ENCODE data around the gene PROKR2. TPM values are rescaled to one million over a fixed set of nuclear protein-coding genes. Genes with fewer than 3 reads are reported as not detected.

PROKR2 gene
- total RNA-seq, 1 donor from 2014 or later = 0.86 TPM

DNA sequence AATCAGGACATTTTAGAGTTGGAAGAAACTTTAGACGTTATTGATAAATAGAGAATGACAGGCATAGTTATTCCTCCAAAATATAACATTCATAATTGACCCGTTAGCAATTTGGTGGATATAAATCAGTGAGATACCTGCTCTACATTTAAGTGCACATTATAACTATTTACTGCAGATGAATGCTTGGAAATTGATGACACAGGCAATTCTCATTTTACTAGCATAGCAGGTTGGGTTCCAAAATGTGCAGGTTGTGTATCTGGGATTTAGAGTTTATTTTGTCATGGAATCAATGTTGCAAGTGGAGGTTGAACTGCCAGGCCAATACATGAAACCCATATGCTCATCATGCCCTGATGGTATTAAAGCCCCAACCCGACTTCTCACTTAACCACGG is 44.4 kb upstream of the PROKR2 start:
- no peak for DNase-seq
- no peak overlapping the region for H3K4me3 Mint-ChIP-seq (ENCODE audit: unreplicated experiment)
- H3K27me3 Mint-ChIP-seq (ENCODE audit: unreplicated experiment) = no peaks in the 10 kb centered on the region
- H3K4me1 Mint-ChIP-seq (ENCODE audit: low read depth, unreplicated experiment) = no peaks in the 10 kb centered on the region
- TF ChIP-seq, protein P1, sequence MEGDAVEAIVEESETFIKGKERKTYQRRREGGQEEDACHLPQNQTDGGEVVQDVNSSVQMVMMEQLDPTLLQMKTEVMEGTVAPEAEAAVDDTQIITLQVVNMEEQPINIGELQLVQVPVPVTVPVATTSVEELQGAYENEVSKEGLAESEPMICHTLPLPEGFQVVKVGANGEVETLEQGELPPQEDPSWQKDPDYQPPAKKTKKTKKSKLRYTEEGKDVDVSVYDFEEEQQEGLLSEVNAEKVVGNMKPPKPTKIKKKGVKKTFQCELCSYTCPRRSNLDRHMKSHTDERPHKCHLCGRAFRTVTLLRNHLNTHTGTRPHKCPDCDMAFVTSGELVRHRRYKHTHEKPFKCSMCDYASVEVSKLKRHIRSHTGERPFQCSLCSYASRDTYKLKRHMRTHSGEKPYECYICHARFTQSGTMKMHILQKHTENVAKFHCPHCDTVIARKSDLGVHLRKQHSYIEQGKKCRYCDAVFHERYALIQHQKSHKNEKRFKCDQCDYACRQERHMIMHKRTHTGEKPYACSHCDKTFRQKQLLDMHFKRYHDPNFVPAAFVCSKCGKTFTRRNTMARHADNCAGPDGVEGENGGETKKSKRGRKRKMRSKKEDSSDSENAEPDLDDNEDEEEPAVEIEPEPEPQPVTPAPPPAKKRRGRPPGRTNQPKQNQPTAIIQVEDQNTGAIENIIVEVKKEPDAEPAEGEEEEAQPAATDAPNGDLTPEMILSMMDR (IDR thresholded peaks at IDR 0.05; ENCODE audit: partially characterized antibody, unreplicated experiment) = no peak
- peaks cover 6% of the 10 kb centered on the region for H3K9me3 Mint-ChIP-seq (ENCODE audit: unreplicated experiment)
- peaks cover 14% of the 10 kb centered on the region for H3K36me3 Mint-ChIP-seq (ENCODE audit: unreplicated experiment)
- no peak overlapping the region for H3K27ac Mint-ChIP-seq (ENCODE audit: unreplicated experiment)

DNA sequence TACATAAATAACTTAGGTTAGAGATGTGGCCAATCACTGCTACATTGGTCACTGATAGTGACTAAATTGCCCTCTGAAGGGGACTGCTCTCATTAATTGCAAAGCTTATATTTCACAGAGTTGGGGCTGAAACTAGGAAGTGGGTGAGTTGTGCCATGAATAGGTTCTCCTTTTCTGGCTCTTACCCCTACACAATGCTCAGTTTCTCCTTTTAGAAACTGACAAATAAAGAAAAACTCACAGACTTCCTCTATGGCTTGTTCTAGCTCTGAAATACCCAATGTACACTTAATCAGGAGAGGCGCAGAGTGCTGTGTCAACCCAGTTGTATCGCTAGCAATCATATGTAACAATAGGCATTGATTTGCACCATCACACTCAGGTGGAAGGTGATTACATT is 41.2 kb upstream of the PROKR2 start:
- no peaks in the 10 kb centered on the region for H3K27me3 Mint-ChIP-seq (ENCODE audit: unreplicated experiment)
- no peaks in the 10 kb centered on the region for H3K9me3 Mint-ChIP-seq (ENCODE audit: unreplicated experiment)
- H3K4me1 Mint-ChIP-seq (ENCODE audit: low read depth, unreplicated experiment) = no peaks in the 10 kb centered on the region
- TF ChIP-seq, protein P1 (IDR thresholded peaks at IDR 0.05; ENCODE audit: partially characterized antibody, unreplicated experiment) = no peak
- peaks cover 4% of the 10 kb centered on the region for H3K36me3 Mint-ChIP-seq (ENCODE audit: unreplicated experiment)
- no peak for DNase-seq
- no peak overlapping the region for H3K27ac Mint-ChIP-seq (ENCODE audit: unreplicated experiment)
- H3K4me3 Mint-ChIP-seq (ENCODE audit: unreplicated experiment) = no peak overlapping the region

DNA sequence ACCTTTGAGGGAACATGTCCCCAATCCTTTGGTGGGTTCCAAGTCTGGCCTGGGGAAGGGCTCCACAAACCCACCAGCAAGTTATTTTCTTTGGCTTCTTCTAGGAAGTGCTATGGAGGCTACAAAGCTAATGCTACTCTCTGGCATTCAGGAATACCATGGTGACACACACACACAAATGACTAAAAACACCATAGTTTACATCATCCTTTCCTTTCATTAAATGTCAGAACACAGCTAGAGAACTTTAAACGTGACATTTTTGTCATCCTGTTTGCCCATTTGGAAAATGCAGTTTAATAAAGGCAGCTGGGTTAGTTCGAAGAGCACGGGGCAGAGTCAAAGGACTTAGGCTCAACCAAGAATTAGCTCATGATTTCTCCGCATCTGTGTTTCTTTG is 40.2 kb upstream of the PROKR2 start:
- TF ChIP-seq, protein P1 (IDR thresholded peaks at IDR 0.05; ENCODE audit: partially characterized antibody, unreplicated experiment) = no peak
- H3K27ac Mint-ChIP-seq (ENCODE audit: unreplicated experiment) = no peak overlapping the region
- H3K9me3 Mint-ChIP-seq (ENCODE audit: unreplicated experiment) = no peaks in the 10 kb centered on the region
- peaks cover 4% of the 10 kb centered on the region for H3K36me3 Mint-ChIP-seq (ENCODE audit: unreplicated experiment)
- no peak overlapping the region for H3K4me3 Mint-ChIP-seq (ENCODE audit: unreplicated experiment)
- H3K4me1 Mint-ChIP-seq (ENCODE audit: low read depth, unreplicated experiment) = no peaks in the 10 kb centered on the region
- no peak for DNase-seq
- H3K27me3 Mint-ChIP-seq (ENCODE audit: unreplicated experiment) = no peaks in the 10 kb centered on the region

DNA sequence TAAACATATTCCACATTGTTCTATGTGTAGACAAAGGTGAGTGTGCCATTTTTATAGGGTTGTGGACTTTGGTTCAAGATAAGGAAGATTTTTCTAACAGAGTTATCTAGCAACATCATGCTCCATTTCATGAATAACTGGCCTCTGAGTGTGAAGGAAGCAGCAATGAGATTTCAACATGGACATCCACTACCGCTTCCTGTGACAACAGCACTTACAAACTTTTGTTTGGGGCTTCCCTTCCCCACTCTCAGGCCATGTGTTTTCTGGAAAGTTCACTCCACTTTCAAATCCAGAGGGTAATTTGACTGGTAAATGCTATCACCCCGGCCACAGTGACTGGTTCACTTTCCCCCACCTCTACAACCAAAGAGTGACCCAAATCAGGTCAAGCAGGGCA is 38.1 kb upstream of the PROKR2 start:
- TF ChIP-seq, protein P1 (IDR thresholded peaks at IDR 0.05; ENCODE audit: partially characterized antibody, unreplicated experiment) = no peak
- peaks cover 4% of the 10 kb centered on the region for H3K36me3 Mint-ChIP-seq (ENCODE audit: unreplicated experiment)
- no peak overlapping the region for H3K4me3 Mint-ChIP-seq (ENCODE audit: unreplicated experiment)
- no peak for DNase-seq
- peaks cover 2% of the 10 kb centered on the region for H3K4me1 Mint-ChIP-seq (ENCODE audit: low read depth, unreplicated experiment)
- H3K27me3 Mint-ChIP-seq (ENCODE audit: unreplicated experiment) = no peaks in the 10 kb centered on the region
- no peak overlapping the region for H3K27ac Mint-ChIP-seq (ENCODE audit: unreplicated experiment)
- H3K9me3 Mint-ChIP-seq (ENCODE audit: unreplicated experiment) = peaks cover 2% of the 10 kb centered on the region

DNA sequence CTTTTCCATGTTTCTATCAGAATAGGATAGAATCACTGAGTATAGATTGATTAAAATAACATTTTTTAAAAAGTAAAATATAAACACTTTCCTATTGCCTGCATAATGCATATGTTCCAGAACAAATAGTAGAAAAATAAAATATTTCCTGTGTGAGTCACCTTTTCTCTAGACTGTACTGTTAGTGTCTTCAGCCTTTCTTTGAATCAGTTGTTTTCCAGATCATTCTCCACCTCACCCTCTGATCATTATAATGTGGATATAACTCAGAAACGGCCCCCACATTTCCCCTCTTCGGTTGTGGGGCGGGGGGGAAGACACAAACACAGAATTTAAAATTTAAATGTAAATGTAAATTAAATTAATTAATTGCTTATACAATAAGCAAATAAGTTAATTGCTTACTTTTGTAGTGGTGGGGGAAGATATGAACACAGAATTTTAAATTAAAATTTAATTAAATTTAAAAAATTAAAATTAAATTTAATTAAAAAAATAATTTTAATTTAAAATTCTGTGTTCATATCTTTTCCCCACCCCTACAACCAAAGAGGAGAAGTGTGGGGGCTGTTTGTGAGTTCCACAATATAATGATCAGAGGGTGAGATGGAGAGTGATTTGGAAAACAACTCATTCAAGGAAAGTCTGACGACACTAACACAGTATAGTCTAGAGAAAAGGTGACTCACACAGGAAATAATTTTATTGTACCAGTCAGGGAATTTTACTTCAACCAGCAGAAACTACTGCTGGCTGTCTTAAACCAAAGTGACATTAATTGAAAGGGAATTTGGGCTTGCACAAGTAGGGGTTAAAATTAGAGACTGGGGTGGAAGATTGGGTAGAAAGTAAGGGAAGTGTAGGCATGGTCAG is 37.1 kb upstream of the PROKR2 start:
- Mint-ChIP-seq H3K27me3 (ENCODE audit: unreplicated experiment) (no peaks in the 10 kb centered on the region), H3K36me3 (ENCODE audit: unreplicated experiment) (peaks cover 4% of the 10 kb centered on the region), H3K9me3 (ENCODE audit: unreplicated experiment) (peaks cover 2% of the 10 kb centered on the region), H3K27ac (ENCODE audit: unreplicated experiment) (no peak overlapping the region), H3K4me3 (ENCODE audit: unreplicated experiment) (no peak overlapping the region), H3K4me1 (ENCODE audit: low read depth, unreplicated experiment) (peaks cover 5% of the 10 kb centered on the region)
- TF ChIP-seq, protein P1 (IDR thresholded peaks at IDR 0.05; ENCODE audit: partially characterized antibody, unreplicated experiment) = no peak
- no peak for DNase-seq

All from glutamatergic neuron (in vitro differentiated cells).